ENCODE results near the gene NACC1.

NACC1 gene

GRCh38 chr19:13122275-13122878 is 4.3 kb downstream of the NACC1 start:
- Histone ChIP-seq H3K9me2 (replicated peaks; ENCODE audit: low read depth, low read length) (no peaks in the 10 kb centered on the region), H3K27me3 (ENCODE audit: insufficient read depth, low read length, poor library complexity, severe bottlenecking) (no peaks in the 10 kb centered on the region), H3K9ac (ENCODE audit: low read depth, low read length, poor library complexity, severe bottlenecking) (peak overlapping the region; percentile 40), H4K20me1 (ENCODE audit: insufficient read depth, low read length, poor library complexity, severe bottlenecking) (peaks cover 61% of the 10 kb centered on the region), H3K4me2 (ENCODE audit: low read depth, low read length, poor library complexity, severe bottlenecking) (peak overlapping the region; percentile 100), H3K4me3 (ENCODE audit: low read length, poor library complexity, severe bottlenecking) (peak overlapping the region; percentile 23), H3K9me3 (ENCODE audit: insufficient read depth, low read depth, low read length) (no peaks in the 10 kb centered on the region), H3K4me1 (ENCODE audit: insufficient read depth, low read length, poor library complexity, severe bottlenecking) (peaks cover 35% of the 10 kb centered on the region), H3K36me3 (ENCODE audit: insufficient read depth, low read length) (peaks cover 6% of the 10 kb centered on the region; the same call in 1 of the 2 replicates), H3K79me2 (ENCODE audit: insufficient read depth, low read length) (peaks cover 93% of the 10 kb centered on the region), H3F3A (ENCODE audit: low read depth) (no peaks in the 10 kb centered on the region), H2AFZ (ENCODE audit: low read length) (no peak overlapping the region)
- TF ChIP-seq CTCF (conservative IDR thresholded peaks at IDR 0.05; ENCODE audit: low read length) (no peak), EZH2phosphoT487 (IDR thresholded peaks at IDR 0.05; ENCODE audit: borderline replicate concordance) (no peak)

- H3K36me3 ChIP-seq (ENCODE audit: insufficient read depth, low read length) = peaks cover 6% of the 10 kb centered on the region; the same call in 1 of the 2 replicates
- H3K4me2 ChIP-seq (ENCODE audit: low read depth, low read length, poor library complexity, severe bottlenecking) = no peak overlapping the region
- H3K4me1 ChIP-seq (ENCODE audit: insufficient read depth, low read length, poor library complexity, severe bottlenecking) = peaks cover 33% of the 10 kb centered on the region
- H4K20me1 ChIP-seq (ENCODE audit: insufficient read depth, low read length, poor library complexity, severe bottlenecking) = peaks cover 70% of the 10 kb centered on the region
- H3F3A ChIP-seq (ENCODE audit: low read depth) = no peaks in the 10 kb centered on the region
- H3K9me2 ChIP-seq (replicated peaks; ENCODE audit: low read depth, low read length) = no peaks in the 10 kb centered on the region
- no peak overlapping the region for H3K9ac ChIP-seq (ENCODE audit: low read depth, low read length, poor library complexity, severe bottlenecking)
- no peaks in the 10 kb centered on the region for H3K27me3 ChIP-seq (ENCODE audit: insufficient read depth, low read length, poor library complexity, severe bottlenecking)
- H3K4me3 ChIP-seq (ENCODE audit: low read length, poor library complexity, severe bottlenecking) = no peak overlapping the region
- no peak overlapping the region for H2AFZ ChIP-seq (ENCODE audit: low read length)
- H3K9me3 ChIP-seq (ENCODE audit: insufficient read depth, low read depth, low read length) = no peaks in the 10 kb centered on the region
- peaks cover 98% of the 10 kb centered on the region for H3K79me2 ChIP-seq (ENCODE audit: insufficient read depth, low read length)
- TF ChIP-seq CTCF (conservative IDR thresholded peaks at IDR 0.05; ENCODE audit: low read length) (no peak), EZH2phosphoT487 (IDR thresholded peaks at IDR 0.05; ENCODE audit: borderline replicate concordance) (no peak)
Observed at GRCh38 chr19:13122980-13123957, 5.2 kb downstream of the NACC1 start.

GRCh38 chr19:13127051-13127450 is 9.0 kb downstream of the NACC1 start:
- Histone ChIP-seq H3K79me2 (ENCODE audit: insufficient read depth, low read length) (peaks cover 92% of the 10 kb centered on the region), H3K36me3 (ENCODE audit: insufficient read depth, low read length) (peaks cover 6% of the 10 kb centered on the region; the same call in 1 of the 2 replicates), H4K20me1 (ENCODE audit: insufficient read depth, low read length, poor library complexity, severe bottlenecking) (peaks cover 57% of the 10 kb centered on the region)

More at GRCh38 chr19:13127051-13127450, 9.0 kb downstream of the NACC1 start:
- H3K9ac ChIP-seq (ENCODE audit: low read depth, low read length, poor library complexity, severe bottlenecking) = no peak overlapping the region
- H3K9me3 ChIP-seq (ENCODE audit: insufficient read depth, low read depth, low read length) = no peaks in the 10 kb centered on the region
- H3K27me3 ChIP-seq (ENCODE audit: insufficient read depth, low read length, poor library complexity, severe bottlenecking) = no peaks in the 10 kb centered on the region
- no peak overlapping the region for H2AFZ ChIP-seq (ENCODE audit: low read length)
- no peak overlapping the region for H3K4me3 ChIP-seq (ENCODE audit: low read length, poor library complexity, severe bottlenecking)
- H3F3A ChIP-seq (ENCODE audit: low read depth) = no peaks in the 10 kb centered on the region
- TF ChIP-seq CTCF (conservative IDR thresholded peaks at IDR 0.05; ENCODE audit: low read length) = no peak
- H3K9me2 ChIP-seq (replicated peaks; ENCODE audit: low read depth, low read length) = no peaks in the 10 kb centered on the region
- H3K4me1 ChIP-seq (ENCODE audit: insufficient read depth, low read length, poor library complexity, severe bottlenecking) = peaks cover 10% of the 10 kb centered on the region
- H3K4me2 ChIP-seq (ENCODE audit: low read depth, low read length, poor library complexity, severe bottlenecking) = no peak overlapping the region

All from Loucy (cell line).